Osteoblast (primary cell): ENCODE data around the gene ODAD4. TPM values are rescaled to one million over a fixed set of nuclear protein-coding genes. Genes with fewer than 3 reads are reported as not detected.

ENCODE experiments used
- DNase-seq: peaks from one replicate; pipeline ENCODE4 v3.0.0; 2011; ENCODE audit warnings: low spot score, mixed read lengths; ENCODE audit not compliant: insufficient read length; ENCODE audit errors: missing footprints
- H2AFZ ChIP-seq: 2 replicates; pipeline ENCODE4 v1.6.0; 2011; ENCODE audit warnings: mild to moderate bottlenecking, low read length
- H3K27ac ChIP-seq: 2 replicates; pipeline ENCODE4 v1.5.1; 2011; ENCODE audit warnings: mild to moderate bottlenecking, low read depth, low read length, moderate library complexity
- H3K27me3 ChIP-seq: 2 replicates; pipeline ENCODE4 v1.6.0; 2012; ENCODE audit warnings: mild to moderate bottlenecking, control low read depth, inconsistent platforms, low read length, moderate library complexity; ENCODE audit not compliant: insufficient read depth
- H3K36me3 ChIP-seq: 2 replicates; pipeline ENCODE4 v1.5.1; 2011; ENCODE audit warnings: mild to moderate bottlenecking, low read length, control low read depth, moderate library complexity; ENCODE audit not compliant: insufficient read depth
- H3K4me1 ChIP-seq: 2 replicates; pipeline ENCODE4 v1.5.1; 2011; ENCODE audit warnings: mild to moderate bottlenecking, low read length, control low read depth, moderate library complexity; ENCODE audit not compliant: insufficient read depth
- H3K4me2 ChIP-seq: 2 replicates; pipeline ENCODE4 v1.6.0; 2011; ENCODE audit warnings: mild to moderate bottlenecking, low read length; ENCODE audit not compliant: insufficient read depth
- H3K4me3 ChIP-seq: fragments of 200-600 bp; sonication (generic); 3 replicates; pipeline ENCODE4 v1.5.1; 2012; ENCODE audit warnings: mild to moderate bottlenecking, low read length, inconsistent platforms; ENCODE audit not compliant: insufficient read depth
- H3K79me2 ChIP-seq: 2 replicates; pipeline ENCODE4 v1.6.0; 2012; ENCODE audit warnings: mild to moderate bottlenecking, low read length, control low read depth, inconsistent platforms; ENCODE audit not compliant: insufficient read depth
- H3K9me3 ChIP-seq: 2 replicates; pipeline ENCODE4 v1.5.1; 2011; ENCODE audit warnings: low read depth, low read length, control low read depth
- H4K20me1 ChIP-seq: 2 replicates; pipeline ENCODE4 v1.6.0; 2012; ENCODE audit warnings: mild to moderate bottlenecking, low read length, control low read depth; ENCODE audit not compliant: insufficient read depth
- total RNA-seq: library from RNA; depleted of rRNA; stranded (reverse); fragments of >200 nt; gene quantifications from 2 replicates; pipeline ENCODE4 v1.2.3, GENCODE V29; 2012
- TF ChIP-seq, protein P1 (sequence below): IDR thresholded peaks from 2 replicates; pipeline ENCODE4 v1.5.1; 2011; ENCODE audit warnings: mild to moderate bottlenecking, low read depth, low read length, moderate library complexity; ENCODE audit errors: extremely low read depth

ODAD4 gene
- total RNA-seq, 1 donor: 1.1 TPM

GRCh38 chr17:41943492-41943891, 13.1 kb downstream of the ODAD4 start:
- no peak for DNase-seq
- no peaks in the 10 kb centered on the region for H4K20me1 ChIP-seq
- no peak overlapping the region for H3K4me3 ChIP-seq
- H2AFZ ChIP-seq: no peak overlapping the region
- no peaks in the 10 kb centered on the region for H3K9me3 ChIP-seq
- no peak overlapping the region for H3K4me2 ChIP-seq
- H3K27me3 ChIP-seq: no peaks in the 10 kb centered on the region
- no peak overlapping the region for H3K27ac ChIP-seq
- no peaks in the 10 kb centered on the region for H3K4me1 ChIP-seq
- TF ChIP-seq, protein P1, sequence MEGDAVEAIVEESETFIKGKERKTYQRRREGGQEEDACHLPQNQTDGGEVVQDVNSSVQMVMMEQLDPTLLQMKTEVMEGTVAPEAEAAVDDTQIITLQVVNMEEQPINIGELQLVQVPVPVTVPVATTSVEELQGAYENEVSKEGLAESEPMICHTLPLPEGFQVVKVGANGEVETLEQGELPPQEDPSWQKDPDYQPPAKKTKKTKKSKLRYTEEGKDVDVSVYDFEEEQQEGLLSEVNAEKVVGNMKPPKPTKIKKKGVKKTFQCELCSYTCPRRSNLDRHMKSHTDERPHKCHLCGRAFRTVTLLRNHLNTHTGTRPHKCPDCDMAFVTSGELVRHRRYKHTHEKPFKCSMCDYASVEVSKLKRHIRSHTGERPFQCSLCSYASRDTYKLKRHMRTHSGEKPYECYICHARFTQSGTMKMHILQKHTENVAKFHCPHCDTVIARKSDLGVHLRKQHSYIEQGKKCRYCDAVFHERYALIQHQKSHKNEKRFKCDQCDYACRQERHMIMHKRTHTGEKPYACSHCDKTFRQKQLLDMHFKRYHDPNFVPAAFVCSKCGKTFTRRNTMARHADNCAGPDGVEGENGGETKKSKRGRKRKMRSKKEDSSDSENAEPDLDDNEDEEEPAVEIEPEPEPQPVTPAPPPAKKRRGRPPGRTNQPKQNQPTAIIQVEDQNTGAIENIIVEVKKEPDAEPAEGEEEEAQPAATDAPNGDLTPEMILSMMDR: no peak
- no peaks in the 10 kb centered on the region for H3K79me2 ChIP-seq
- no peaks in the 10 kb centered on the region for H3K36me3 ChIP-seq

- Histone ChIP-seq H3K27ac (no peak overlapping the region), H3K27me3 (no peaks in the 10 kb centered on the region), H3K9me3 (no peaks in the 10 kb centered on the region), H3K4me2 (no peak overlapping the region), H2AFZ (no peak overlapping the region), H3K4me1 (no peaks in the 10 kb centered on the region), H4K20me1 (no peaks in the 10 kb centered on the region), H3K36me3 (no peaks in the 10 kb centered on the region), H3K4me3 (no peak overlapping the region), H3K79me2 (no peaks in the 10 kb centered on the region)
- TF ChIP-seq, protein P1: no peak
- DNase-seq: no peak
Observed at GRCh38 chr17:41944943-41945342, 14.5 kb downstream of the ODAD4 start.

DNA sequence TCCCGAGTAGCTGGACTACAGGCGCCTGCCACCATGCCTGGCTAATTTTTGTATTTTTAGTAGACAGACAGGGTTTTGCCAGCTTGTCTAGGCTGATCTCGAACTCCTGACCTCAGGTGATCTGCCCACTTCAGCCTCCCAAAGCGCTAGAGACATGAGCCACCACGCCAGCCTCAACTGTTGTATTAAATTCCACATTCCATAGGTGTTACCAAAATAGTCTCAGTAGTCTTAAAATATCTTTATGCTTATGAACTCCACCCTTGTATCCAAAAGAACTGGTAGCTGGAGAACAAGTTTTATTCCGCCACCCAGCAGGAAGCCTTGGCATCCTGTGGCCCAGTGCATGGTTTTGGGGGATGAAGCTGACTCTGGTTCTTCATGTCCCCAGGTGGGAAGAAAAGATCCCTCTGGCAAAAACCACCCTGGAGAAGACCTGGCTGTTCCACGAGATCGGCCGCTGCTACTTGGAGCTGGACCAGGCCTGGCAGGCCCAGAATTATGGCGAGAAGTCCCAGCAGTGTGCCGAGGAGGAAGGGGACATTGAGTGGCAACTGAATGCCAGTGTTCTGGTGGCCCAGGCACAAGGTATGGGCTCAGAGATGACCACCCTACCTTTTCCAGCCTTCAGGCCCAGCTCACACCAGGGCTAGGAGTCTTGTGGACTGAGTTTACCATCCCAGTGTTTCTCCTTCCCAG, 18.5 kb downstream of the ODAD4 start:
- H3K79me2 ChIP-seq: no peaks in the 10 kb centered on the region
- DNase-seq: no peak
- no peaks in the 10 kb centered on the region for H3K9me3 ChIP-seq
- H3K4me3 ChIP-seq: no peak overlapping the region
- no peaks in the 10 kb centered on the region for H3K27me3 ChIP-seq
- H2AFZ ChIP-seq: no peak overlapping the region
- H3K36me3 ChIP-seq: no peaks in the 10 kb centered on the region
- no peaks in the 10 kb centered on the region for H4K20me1 ChIP-seq
- no peak overlapping the region for H3K27ac ChIP-seq
- H3K4me1 ChIP-seq: no peaks in the 10 kb centered on the region
- TF ChIP-seq, protein P1: no peak
- no peak overlapping the region for H3K4me2 ChIP-seq

- H4K20me1 ChIP-seq: no peaks in the 10 kb centered on the region
- DNase-seq: no peak
- TF ChIP-seq, protein P1: no peak
- H3K4me1 ChIP-seq: peaks cover 11% of the 10 kb centered on the region
- no peaks in the 10 kb centered on the region for H3K9me3 ChIP-seq
- H3K79me2 ChIP-seq: no peaks in the 10 kb centered on the region
- no peak overlapping the region for H3K4me2 ChIP-seq
- H2AFZ ChIP-seq: no peak overlapping the region
- no peak overlapping the region for H3K4me3 ChIP-seq
- H3K27me3 ChIP-seq: no peaks in the 10 kb centered on the region
- no peak overlapping the region for H3K27ac ChIP-seq
- no peaks in the 10 kb centered on the region for H3K36me3 ChIP-seq
Observed at GRCh38 chr17:41956522-41956921, 26.1 kb downstream of the ODAD4 start.
